Measurements from ENCODE around the gene NECAB2.

DNA sequence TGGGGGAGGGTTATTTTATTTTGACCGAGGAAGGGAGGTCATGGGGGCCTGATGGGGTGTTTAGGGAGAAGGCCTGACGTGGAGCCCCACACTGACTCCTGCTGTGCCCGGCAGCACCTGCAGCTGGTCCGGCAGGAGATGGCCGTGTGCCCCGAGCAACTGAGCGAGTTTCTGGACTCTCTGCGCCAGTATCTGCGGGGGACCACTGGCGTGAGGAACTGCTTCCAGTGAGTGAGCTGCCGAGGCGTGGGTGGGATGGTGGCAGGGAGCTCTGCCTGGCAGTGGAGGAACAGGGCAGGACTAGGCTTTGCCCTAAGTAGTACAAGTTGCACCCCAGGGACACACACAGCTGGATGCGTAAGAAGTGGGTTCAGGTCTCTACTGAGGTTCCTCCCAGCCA, 30.0 kb downstream of the NECAB2 start:
- TF ChIP-seq, protein P1, sequence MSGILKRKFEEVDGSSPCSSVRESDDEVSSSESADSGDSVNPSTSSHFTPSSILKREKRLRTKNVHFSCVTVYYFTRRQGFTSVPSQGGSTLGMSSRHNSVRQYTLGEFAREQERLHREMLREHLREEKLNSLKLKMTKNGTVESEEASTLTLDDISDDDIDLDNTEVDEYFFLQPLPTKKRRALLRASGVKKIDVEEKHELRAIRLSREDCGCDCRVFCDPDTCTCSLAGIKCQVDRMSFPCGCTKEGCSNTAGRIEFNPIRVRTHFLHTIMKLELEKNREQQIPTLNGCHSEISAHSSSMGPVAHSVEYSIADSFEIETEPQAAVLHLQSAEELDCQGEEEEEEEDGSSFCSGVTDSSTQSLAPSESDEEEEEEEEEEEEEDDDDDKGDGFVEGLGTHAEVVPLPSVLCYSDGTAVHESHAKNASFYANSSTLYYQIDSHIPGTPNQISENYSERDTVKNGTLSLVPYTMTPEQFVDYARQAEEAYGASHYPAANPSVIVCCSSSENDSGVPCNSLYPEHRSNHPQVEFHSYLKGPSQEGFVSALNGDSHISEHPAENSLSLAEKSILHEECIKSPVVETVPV (CRISPR knock-in tag; IDR thresholded peaks at IDR 0.05) = no peak
- TF ChIP-seq ARNTL (CRISPR knock-in tag; IDR thresholded peaks at IDR 0.05; ENCODE audit: borderline replicate concordance, low read depth) (no peak), RARB (CRISPR knock-in tag; IDR thresholded peaks at IDR 0.05) (no peak), PPARA (CRISPR knock-in tag; IDR thresholded peaks at IDR 0.05; ENCODE audit: borderline replicate concordance) (no peak), ZNF8 (CRISPR knock-in tag; IDR thresholded peaks at IDR 0.05) (no peak), ZFP30 (CRISPR knock-in tag; IDR thresholded peaks at IDR 0.05) (no peak), CSDC2 (CRISPR knock-in tag; IDR thresholded peaks at IDR 0.05) (no peak), ISL1 (CRISPR knock-in tag; IDR thresholded peaks at IDR 0.05) (no peak), ZC3H10 (CRISPR knock-in tag; IDR thresholded peaks at IDR 0.05) (no peak)
